ENCODE data around the gene SPARC.

DNA sequence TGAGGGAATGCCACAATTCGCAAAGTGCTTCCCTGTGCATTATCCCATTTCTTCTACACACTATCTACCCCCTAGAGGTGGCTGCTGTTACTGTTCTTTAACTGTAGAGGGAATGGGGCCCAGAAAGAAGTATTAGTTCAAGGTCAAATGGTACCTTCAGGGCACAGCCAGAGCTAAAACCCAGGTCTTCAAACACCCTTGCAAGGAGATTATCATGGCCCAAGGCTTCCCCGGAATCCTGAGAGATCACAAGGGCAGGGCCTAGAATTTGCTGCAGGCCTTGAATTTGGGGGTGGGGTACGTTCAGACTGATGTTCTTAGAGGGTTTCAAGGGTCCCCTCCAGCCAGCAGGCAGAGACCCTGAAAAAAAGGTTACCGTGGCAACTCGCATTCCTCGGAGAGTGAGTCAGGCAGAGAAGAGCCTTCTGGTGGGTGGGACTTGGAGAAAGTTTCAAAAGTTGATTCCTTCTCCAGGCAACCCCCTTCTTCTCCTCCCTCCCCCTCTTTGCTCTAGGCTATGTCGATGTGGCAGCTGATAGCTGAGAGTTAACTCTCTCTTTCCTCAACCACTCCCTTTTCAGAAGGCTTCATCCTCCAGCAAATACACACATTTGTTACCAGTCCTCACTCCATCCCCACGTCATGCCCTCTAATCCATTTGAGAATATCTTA, 1.9 kb downstream of the SPARC start:
- TF ChIP-seq, protein P1, sequence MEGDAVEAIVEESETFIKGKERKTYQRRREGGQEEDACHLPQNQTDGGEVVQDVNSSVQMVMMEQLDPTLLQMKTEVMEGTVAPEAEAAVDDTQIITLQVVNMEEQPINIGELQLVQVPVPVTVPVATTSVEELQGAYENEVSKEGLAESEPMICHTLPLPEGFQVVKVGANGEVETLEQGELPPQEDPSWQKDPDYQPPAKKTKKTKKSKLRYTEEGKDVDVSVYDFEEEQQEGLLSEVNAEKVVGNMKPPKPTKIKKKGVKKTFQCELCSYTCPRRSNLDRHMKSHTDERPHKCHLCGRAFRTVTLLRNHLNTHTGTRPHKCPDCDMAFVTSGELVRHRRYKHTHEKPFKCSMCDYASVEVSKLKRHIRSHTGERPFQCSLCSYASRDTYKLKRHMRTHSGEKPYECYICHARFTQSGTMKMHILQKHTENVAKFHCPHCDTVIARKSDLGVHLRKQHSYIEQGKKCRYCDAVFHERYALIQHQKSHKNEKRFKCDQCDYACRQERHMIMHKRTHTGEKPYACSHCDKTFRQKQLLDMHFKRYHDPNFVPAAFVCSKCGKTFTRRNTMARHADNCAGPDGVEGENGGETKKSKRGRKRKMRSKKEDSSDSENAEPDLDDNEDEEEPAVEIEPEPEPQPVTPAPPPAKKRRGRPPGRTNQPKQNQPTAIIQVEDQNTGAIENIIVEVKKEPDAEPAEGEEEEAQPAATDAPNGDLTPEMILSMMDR (IDR thresholded peaks at IDR 0.05) = peak; percentile 22; the same call in 1 of the 2 replicates
- TF ChIP-seq MYBL2 (CRISPR knock-in tag; IDR thresholded peaks at IDR 0.05) (no peak), ESRRA (CRISPR knock-in tag; IDR thresholded peaks at IDR 0.05; ENCODE audit: borderline replicate concordance) (peak; percentile 60; the same call in 1 of the 2 replicates), MAX (CRISPR knock-in tag; IDR thresholded peaks at IDR 0.05) (no peak), TCF7 (CRISPR knock-in tag; IDR thresholded peaks at IDR 0.05; ENCODE audit: low read depth) (no peak), RORB (CRISPR knock-in tag; IDR thresholded peaks at IDR 0.05) (no peak), ETV6 (CRISPR knock-in tag; IDR thresholded peaks at IDR 0.05) (no peak), ATF3 (CRISPR knock-in tag; conservative IDR thresholded peaks at IDR 0.05) (no peak), ZNF138 (CRISPR knock-in tag; conservative IDR thresholded peaks at IDR 0.05) (no peak)
